Measurements from ENCODE around the gene SLCO1B1. TPM values are rescaled to one million over a fixed set of nuclear protein-coding genes. Genes with fewer than 3 reads are reported as not detected.
"Not testable (repeated sequence)": the region's sequence is repeated elsewhere in the genome, so short reads cannot be mapped to it uniquely, and the experiment has no call there.

The SLCO1B1 gene
- not detected for total RNA-seq
- not detected for polyA plus RNA-seq
- long read RNA-seq, donor 1: 0 reads
- long read RNA-seq, donor 2: 0 reads

- 83 to 89% (median 86%) methylated on average over 3 of the region's 3 CpGs for WGBS, 5 donors
- no peaks in the 10 kb centered on the region for H3K36me3 ChIP-seq
- no peak within 1 kb of the TSS for H3K27ac ChIP-seq
- no peak within 1 kb of the TSS for H3K4me3 ChIP-seq
- no peak for TF ChIP-seq POLR2AphosphoS5 (IDR thresholded peaks at IDR 0.05)
- TF ChIP-seq CTCF (IDR thresholded peaks at IDR 0.05 in 8 of 11, conservative IDR thresholded peaks at IDR 0.05 in 3 of 11): no peak
- no peak for TF ChIP-seq POLR2A (IDR thresholded peaks at IDR 0.05)
- no peaks in the 10 kb centered on the region for H3K4me1 ChIP-seq
- intact Hi-C loops (cut with DNase I; ENCODE audit: low total_unique reads): no loop called here
- no peak for DNase-seq
- peaks cover 0 to 21% (median 0%) of the 10 kb centered on the region in 8 donors for H3K9me3 ChIP-seq
- no peaks in the 10 kb centered on the region for H3K27me3 ChIP-seq (replicated peaks in 1 of 7)
These were observed at the start of gene SLCO1B1 for GRCh38 chr12:21130998-21131397. Gene SLCO1B1, plus strand, starts transcription at chr12:21131194. Its CDS starts 10,381 bp downstream, at chr12:21141575.

GRCh38 chr12:21084753-21085152 lies 46.2 kb upstream of the SLCO1B1 start:
- H3K4me3 ChIP-seq; H3K4me1 ChIP-seq; intact Hi-C loops (cut with DNase I; ENCODE audit: low total_unique reads); DNase-seq; H3K27me3 ChIP-seq (replicated peaks in 1 of 7); H3K36me3 ChIP-seq; H3K27ac ChIP-seq: not testable (repeated sequence)
- H3K9me3 ChIP-seq: peaks cover 0 to 24% (median 6%) of the 10 kb centered on the region in 8 donors
- 54 to 74% (median 68%) methylated on average over 1 to 2 of the region's 2 CpGs for WGBS, 5 donors

- Histone ChIP-seq H3K36me3 (no peaks in the 10 kb centered on the region), H3K4me1 (no peaks in the 10 kb centered on the region), H3K27me3 (replicated peaks in 1 of 7) (no peaks in the 10 kb centered on the region), H3K27ac (no peak overlapping the region), H3K4me3 (no peak overlapping the region), H3K9me3 (peaks cover 0 to 9% (median 6%) of the 10 kb centered on the region in 8 donors)
- intact Hi-C loops (cut with DNase I; ENCODE audit: low total_unique reads): no loop called here
- 79 to 86% (median 82%) methylated on average over 4 of the region's 4 CpGs for WGBS, 5 donors
- TF ChIP-seq POLR2AphosphoS5 (IDR thresholded peaks at IDR 0.05) (no peak), POLR2A (IDR thresholded peaks at IDR 0.05) (no peak)
- no peak for DNase-seq
These were observed 19.3 kb upstream of the SLCO1B1 start for GRCh38 chr12:21111732-21112131.

- H3K36me3 ChIP-seq: no peaks in the 10 kb centered on the region
- 90 to 95% (median 92%) methylated on average over 7 of the region's 7 CpGs for WGBS, 5 donors
- H3K4me1 ChIP-seq: no peaks in the 10 kb centered on the region
- no peak for DNase-seq
- no peaks in the 10 kb centered on the region for H3K27me3 ChIP-seq (replicated peaks in 1 of 7)
- no peak for TF ChIP-seq POLR2AphosphoS5 (IDR thresholded peaks at IDR 0.05)
- intact Hi-C loops (cut with DNase I; ENCODE audit: low total_unique reads): no loop called here
- no peak overlapping the region for H3K4me3 ChIP-seq
- no peak overlapping the region for H3K27ac ChIP-seq
- H3K9me3 ChIP-seq: peaks cover 0 to 16% (median 6%) of the 10 kb centered on the region in 8 donors
These were observed 17.7 kb upstream of the SLCO1B1 start for GRCh38 chr12:21113266-21113665.

- no peaks in the 10 kb centered on the region for H3K4me1 ChIP-seq
- no peak for DNase-seq
- intact Hi-C loops (cut with DNase I; ENCODE audit: low total_unique reads): no loop called here
- no peak overlapping the region for H3K4me3 ChIP-seq
- no peaks in the 10 kb centered on the region for H3K27me3 ChIP-seq (replicated peaks in 1 of 7)
- peaks cover 0 to 16% (median 2%) of the 10 kb centered on the region in 8 donors for H3K9me3 ChIP-seq
- H3K36me3 ChIP-seq: no peaks in the 10 kb centered on the region
- TF ChIP-seq CTCF (IDR thresholded peaks at IDR 0.05 in 8 of 11, conservative IDR thresholded peaks at IDR 0.05 in 3 of 11) (no peak), POLR2AphosphoS5 (IDR thresholded peaks at IDR 0.05) (no peak)
- H3K27ac ChIP-seq: no peak overlapping the region
- WGBS, 5 donors: 78 to 87% (median 86%) methylated on average over 3 of the region's 3 CpGs
These were observed 13.0 kb upstream of the SLCO1B1 start for GRCh38 chr12:21117995-21118394.

- WGBS, 5 donors: 44 to 61% (median 50%) methylated on average over 1 of the region's 1 CpG
- Histone ChIP-seq H3K27ac (no peak overlapping the region), H3K9me3 (peaks cover 0 to 11% (median 0%) of the 10 kb centered on the region in 8 donors), H3K36me3 (no peaks in the 10 kb centered on the region), H3K4me1 (no peaks in the 10 kb centered on the region), H3K27me3 (replicated peaks in 1 of 7) (no peaks in the 10 kb centered on the region), H3K4me3 (no peak overlapping the region)
- DNase-seq: no peak
- TF ChIP-seq CTCF (IDR thresholded peaks at IDR 0.05 in 8 of 11, conservative IDR thresholded peaks at IDR 0.05 in 3 of 11): no peak
- TF ChIP-seq POLR2A (IDR thresholded peaks at IDR 0.05): no peak
- no peak for TF ChIP-seq POLR2AphosphoS5 (IDR thresholded peaks at IDR 0.05)
- intact Hi-C loops (cut with DNase I; ENCODE audit: low total_unique reads): no loop called here
These were observed 12.2 kb upstream of the SLCO1B1 start for GRCh38 chr12:21118760-21119159.

All from spleen (tissue), 13 donors.